ENCODE results near the gene THSD7A.

THSD7A gene

DNA sequence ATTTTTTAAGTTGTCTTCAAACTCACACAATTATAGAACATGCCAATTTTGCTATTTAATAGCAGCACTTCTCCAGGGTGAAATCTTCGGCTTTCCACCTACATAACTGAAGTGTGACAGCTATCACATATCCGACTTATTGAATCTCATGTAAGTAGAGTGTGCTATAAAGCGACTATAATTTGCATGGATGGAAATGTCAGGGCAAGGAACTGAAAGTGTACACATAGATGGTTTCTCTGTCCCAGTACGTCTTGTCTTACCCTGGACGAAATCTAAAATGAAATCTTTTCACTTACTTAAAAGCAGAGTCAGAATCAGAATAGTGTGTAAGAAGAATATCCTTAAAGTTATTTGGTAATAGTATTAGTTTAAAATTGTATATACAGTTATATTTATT, 132.3 kb downstream of the THSD7A start:
- DNase-seq: no peak

DNA sequence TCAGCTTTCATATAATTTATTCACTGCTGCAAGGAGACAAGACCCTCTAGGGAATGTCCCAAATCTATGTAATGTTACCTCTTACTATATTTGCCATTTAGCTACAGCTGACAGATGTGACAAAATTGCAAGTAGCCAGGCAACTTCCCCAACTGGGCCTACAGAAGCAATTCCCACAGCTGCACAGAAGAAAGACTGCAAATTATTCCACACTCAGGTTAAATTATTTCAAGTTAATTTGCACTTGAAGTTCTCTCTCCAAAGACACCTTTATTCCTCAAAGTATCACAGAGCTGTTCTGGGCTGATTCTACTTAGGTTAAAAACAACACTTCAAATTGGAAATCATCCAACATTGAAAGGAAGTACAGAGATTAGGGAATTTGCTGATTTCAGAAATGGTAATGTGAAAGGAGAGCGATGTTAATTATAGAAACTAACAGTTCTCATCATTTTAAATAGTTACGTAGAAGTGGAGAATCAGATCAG, 133.6 kb downstream of the THSD7A start:
- DNase-seq: no peak

DNA sequence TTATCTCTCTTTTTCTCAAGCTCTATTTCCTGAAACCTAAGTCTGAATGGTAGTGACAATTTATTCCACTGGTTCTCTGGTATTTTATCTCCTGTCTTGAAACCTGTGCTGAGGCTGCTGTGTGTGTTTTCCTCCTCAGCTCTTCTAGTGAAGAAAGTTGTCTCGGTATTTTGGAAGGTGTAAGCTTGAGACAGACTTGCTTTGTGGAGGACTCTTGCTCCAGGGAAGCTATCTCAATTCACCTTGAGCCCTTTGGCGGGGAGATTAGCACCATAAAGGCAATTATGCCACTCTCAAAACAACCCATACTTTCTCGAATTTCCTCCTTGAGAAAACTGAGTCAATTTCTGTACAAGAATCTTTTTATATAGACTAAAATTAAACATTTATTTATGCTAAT, 141.6 kb downstream of the THSD7A start:
- DNase-seq: no peak

DNA sequence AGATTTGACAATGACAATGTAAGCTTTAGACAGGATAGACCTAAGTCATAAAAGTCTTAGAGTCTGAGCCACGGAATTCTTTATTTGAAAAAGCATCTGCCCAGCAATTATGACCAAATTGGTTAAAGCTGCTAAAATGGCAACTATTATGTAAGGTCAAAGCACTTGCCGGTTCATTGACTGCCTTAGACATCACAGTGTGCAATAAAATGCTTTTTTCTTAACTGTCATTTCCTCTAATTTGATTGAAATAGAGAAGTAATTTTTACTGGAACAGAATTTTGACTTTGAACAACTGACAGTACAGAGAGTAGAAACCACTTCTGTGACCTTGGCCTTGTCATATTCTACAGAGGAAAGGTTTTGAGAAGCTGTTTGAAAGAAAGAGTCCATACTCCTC, 142.9 kb downstream of the THSD7A start:
- no peak for DNase-seq

DNA sequence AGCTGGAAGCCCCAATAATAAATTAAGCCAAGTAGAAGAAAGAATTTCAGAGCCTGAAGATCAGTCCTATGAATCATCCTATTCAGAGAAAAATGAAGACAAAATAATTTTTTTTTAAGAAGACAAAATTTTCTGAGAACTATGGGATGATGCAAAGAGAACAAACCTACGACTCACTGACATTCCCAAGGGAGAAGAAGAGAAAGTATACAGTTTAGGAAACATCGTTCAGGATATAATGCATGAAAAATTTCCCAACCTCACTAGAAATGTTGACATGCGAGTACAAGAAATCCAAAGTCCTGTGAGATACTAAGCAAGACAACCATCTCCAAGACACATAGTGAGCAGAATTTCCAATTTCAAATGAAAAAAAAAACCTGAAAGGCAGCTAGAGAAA, 150.5 kb downstream of the THSD7A start:
- no peak for DNase-seq

DNA sequence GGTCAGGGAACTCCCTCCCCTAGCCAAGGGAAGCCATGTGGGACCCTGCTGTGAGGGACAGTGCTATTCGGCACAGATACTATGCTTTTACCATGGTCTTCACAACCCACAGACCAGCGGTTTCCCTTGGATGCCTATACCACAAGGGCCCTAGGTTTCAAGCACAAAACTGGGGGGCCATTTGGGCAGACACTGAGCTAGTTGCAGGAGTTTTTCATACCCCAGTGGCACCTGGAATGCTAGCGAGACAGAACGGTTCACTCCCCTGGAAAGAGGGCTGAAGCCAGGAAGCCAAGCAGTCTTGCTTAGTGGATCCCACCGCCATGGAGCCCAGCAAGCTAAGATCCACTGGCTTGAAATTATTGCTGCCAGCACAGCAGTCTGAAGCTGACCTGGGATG, 156.8 kb downstream of the THSD7A start:
- DNase-seq: no peak

DNA sequence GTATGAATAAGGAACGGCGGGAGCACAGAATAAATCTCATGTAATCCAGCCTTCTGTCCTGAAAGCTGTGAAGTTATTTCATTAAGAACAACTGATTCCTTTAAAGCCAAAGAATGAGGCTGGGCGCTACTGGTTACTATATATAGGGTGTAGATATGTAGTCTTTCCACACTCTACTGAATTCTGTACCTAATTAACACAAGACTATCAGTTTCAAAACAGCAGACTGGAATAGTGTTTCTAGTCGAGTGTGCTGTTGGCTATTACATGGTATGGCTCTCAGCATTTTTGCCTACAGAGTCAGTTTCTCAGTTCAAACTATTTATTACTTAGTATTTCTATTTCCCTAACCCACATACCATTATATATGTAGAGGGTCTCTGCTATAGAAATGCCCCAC, 163.3 kb downstream of the THSD7A start:
- no peak for DNase-seq

DNA sequence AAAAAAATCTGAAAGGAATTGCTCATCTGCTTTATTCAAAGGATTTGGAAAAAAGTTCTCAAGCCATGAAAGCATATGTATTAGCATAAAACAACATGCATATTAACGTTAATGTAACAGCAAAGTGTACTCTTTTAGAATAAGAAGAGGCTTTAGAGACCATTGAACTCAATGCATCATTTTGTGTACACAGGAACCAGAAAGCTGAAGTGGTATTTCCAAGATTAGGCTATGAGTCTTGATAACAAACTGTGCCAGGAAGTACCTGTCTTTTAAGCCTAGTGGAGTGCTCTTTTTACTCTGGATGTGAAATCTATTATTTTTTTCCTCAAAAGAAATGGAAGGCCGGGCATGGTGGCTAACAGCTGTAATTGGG, 164.2 kb downstream of the THSD7A start:
- DNase-seq: no peak

DNA sequence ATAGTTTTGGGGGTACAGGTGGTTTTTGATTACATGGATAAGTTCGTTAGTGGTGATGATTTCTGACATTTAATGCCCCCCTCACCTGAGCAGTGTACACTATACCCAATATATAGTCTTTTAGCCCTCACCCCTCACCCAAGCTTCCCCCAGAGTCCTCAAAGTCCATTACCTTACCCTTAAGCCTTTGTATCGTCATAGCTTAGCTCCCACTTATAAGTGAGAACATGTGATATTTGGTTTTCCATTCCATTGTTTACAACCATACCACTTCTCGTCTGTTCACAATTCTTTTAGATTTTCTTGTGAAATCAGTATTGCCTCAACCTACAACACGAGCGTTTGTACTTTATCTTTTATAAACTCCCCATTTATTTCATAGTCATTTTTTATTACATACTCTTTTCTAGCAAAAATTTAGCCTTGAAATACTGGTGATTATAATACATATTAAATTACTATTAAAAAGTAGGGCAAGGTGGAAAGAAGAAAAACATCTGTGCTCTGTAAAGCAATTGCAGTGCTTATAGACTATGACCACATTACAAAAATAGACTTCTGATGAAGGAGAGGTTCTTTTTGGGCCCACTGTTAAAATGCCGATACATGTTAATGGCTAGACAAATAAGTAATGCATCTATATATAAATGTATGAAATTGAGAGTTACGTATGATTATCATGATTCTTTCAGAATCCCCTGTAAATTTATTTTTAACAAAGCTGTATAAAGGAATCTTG, 164.8 kb downstream of the THSD7A start:
- DNase-seq: no peak

DNA sequence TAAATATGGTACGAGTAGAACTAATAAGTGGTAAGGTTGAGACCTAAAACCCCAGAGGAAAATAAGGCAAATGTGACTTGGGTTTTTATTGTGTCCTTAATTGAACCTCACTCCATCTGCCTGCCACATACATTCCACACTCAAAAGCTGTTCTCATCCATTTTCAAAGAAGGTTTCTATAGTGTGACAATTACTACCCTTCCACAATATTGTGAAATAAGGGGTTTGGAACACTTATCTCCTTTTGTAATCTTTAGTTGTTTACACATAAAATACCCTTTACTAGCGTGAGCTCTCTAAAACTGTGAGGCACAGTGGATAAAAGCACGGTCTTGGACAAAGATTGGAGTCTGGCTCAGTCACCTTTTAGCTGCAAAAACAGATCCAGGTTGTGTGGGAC, 166.6 kb downstream of the THSD7A start:
- DNase-seq: no peak

DNA sequence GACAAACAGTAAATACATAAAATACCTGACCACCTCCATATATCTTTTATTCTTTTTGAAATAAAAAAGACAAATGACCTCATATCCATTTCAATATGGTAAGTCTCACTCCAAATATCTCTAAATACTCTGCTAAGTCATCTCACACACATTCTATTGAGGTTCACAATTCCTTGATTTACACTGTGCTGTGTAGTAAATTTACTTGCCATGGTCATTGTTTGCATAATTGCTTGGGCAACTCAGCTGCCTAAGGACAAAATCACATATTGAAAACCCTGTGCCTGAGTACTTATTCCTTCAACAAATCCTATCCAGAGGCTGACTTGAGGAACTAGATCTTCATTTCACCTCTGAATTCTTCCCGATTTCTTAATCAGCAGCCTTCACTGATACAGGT, 176.4 kb downstream of the THSD7A start:
- no peak for DNase-seq

DNA sequence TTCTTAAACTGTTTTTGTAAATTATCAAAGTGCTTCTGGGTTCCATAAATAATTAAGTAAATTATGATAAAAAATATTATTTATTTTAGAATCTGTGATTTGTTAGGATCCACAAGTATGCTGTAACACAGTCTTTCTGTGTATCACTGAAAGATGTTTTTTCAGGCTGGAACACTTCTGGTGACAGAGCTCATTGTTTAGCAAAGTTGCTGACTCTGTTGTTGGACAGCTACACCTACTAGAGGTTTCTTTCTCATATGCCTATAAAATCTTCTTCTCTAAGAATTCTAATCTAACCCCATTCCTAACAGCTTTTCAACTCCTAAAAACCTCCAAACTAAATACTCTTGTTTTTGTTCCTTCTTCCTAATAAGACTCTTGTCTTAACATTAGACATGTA, 176.8 kb downstream of the THSD7A start:
- no peak for DNase-seq

DNA sequence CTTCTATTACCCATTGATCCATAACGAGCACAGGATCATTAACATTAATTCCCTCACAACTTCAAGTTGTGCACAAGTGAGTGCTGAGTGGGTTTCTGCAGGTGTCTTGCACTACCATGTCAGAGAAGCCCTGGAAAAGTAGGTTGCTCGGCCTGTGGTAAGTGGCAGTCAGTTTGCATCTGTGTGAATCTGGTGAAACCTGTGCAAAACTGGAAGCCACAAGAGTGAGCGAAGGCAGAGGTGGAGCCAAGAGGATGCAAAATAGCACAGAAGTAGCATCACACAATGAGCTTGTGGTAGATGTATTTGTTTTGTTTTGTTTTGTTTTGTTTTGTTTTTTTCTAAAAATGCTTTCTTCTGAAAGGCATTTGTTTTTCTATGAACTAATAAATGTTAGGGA, 181.5 kb downstream of the THSD7A start:
- no peak for DNase-seq

DNA sequence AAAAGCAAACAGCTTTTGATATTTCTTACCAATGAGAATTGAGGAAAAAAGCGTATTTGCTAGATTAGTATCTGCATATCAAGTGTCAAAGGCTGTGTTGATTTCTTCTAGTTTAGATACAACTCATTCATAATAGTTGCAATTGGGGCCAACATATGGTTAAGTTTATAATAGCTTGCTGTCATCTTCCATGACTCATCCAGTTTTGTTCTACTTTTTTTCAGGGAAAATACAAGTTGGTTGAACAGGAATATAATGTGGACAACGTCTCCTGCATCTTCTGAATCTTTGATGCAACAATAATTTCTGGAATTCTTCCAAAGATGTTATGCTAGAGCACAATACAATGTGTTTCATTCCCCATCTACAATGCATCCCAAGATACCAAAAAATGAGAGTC, 182.0 kb downstream of the THSD7A start:
- no peak for DNase-seq

DNA sequence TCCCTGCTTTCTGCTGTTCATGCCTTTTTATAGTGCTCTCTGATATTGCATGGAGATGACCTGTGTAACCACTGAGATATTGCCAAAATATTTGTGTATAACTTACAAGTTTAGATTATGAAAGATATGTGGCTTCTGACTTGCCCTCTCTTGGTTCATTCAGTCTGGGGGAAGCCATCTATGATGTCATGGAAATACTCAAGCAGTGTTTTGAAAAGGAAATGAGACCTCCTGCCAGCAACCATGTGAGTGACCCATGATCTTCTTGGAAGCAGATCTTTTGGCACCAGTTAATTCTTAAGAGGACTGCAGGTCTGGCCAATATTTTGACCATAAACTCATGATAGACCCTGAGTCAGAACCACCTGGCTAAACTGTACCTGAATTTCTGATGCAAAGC, 183.0 kb downstream of the THSD7A start:
- DNase-seq: no peak

DNA sequence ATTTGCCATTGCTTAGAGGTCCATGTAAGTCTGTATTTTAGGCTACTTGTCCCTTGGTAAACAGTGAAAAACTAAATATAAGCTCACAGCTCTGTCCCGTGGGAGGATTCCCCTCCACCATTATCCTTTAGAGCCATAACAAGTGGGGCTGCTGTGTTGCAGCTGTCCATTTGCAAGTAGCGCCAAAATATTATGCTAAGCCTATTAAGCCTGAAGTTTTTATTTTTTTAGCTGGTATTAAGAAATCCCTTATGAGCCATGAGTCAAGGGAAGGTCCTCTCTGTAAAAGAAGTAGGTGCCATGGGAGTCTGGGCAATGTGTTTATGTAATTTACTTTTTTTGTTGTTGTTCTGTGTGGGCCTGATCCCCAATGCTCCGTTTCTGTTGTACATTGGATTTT, 183.9 kb downstream of the THSD7A start:
- DNase-seq: no peak

DNA sequence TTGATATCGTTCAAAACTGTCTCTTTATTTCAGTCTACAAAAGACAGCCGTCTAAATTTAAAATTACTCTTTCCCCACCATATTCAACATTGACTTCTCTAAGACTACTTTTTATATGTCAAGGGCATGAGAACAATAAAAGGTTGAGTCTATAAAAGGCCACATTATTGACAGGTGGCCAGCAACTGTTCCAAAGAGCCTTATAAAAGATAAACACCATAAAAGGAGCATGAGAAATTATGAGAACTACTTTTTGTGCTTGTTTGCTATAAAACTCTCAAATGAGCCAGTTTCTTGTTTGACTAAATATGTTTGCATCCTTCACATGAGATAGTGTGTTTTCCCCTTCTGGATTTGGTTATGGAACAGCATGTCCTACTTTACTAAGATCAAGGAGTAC, 189.2 kb downstream of the THSD7A start:
- DNase-seq: no peak

DNA sequence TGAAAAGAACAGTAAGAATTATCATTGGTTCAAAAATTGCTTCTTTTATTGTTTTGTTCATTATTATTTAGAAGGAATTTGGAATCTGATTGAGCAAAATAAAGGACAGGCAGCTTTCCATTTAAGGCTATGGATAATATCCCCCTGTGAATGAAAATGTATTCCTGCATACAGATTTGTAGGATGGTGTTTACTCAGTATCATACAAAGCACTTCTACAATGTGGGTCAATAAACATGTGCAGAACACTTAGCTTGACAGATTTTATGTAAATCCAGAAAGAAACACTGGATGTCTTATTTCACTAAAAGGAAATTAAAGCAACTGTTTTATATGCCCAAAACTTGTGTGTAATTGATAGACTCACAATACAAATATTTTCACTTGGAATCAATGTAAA, 189.7 kb downstream of the THSD7A start:
- DNase-seq: no peak

DNA sequence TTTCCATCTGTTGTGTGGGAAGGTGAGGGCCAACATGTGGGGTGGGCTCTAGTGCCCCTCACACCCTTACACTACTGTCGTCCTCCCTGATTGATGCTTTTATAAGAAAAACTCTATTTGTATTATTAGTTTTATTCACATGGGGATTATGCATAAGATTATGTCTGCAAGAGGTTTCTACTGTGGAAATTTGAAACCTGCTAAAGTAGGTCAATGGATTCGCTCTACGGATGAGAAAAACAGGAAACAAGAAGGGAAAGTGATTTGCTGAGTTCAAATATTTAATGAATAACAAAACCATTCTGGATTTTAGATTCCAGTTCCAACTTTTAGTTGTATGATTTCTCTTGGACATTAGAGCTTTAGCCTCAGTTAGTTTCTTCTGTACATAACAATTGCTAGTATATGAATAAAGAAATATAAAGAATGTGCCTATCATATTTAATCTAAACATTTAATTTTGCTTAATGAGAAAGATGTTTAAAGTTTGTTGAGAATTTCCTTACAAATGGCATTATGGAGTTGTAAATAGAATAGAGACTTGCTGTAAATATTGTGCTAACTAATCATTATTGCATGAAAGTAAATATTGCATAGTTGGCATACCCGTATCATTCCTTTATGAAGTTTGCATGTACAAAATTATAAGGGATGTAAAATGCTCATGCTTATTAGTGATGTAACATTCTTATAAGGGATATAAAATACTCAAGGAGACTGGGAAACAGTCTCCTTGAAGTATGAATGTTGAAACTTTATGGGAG, 193.8 kb downstream of the THSD7A start:
- no peak for DNase-seq

DNA sequence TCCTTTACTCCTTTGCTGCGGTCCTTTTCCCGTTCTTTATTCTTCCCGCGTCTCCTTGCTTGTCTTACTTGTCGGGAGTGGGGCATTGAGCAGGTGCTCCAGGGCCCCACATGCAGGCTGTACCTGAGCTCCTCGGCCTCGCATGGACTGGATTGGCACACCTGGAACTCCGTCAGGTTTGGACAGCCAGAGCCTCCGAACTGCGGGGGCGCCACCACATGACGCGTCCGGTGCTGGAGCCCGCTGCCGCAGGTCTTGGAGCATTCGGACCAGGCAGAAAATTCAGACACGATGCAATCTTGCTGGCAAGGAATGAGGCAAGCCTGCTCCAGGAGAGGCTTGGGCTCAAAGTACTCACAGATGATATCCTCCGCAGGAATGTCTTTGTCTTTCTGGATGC, 195.7 kb downstream of the THSD7A start:
- no peak for DNase-seq

DNA sequence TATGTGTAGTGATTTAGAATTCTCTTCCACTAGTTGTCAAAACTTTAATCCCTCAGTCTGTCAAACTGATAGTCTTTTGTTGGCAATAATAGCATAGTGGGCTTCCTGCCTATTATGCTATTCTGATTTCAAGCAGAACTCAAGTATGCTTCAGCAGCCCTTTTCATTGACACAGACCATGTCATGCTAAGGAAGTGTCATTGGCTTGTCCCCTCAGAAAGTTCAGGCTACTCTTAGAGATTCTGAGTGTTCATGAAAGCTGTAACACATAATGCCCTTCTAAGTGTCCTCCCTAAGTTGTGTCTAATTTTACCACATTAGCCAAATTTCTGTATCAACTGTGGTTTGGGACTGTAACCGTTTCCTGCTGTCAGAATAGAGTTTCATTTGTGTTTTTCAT, 198.7 kb downstream of the THSD7A start:
- DNase-seq: no peak

DNA sequence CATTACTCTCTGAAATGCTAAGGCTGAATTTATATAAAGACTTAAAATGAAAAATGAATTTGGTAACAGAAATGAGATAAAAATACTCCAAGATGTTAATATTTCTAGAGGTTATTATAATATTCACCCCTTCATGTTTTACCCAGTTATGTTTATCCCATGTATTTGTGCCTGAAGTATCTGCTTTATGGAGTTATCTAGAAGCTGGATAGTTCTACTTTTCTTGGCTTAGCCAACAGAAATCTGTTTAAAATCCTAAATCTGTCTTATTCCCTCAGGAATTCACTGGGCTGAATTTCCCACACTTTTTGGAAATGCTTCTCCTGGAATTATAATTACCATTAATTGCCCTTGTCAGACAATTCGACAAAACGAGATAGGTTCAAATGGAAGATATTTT, 201.6 kb downstream of the THSD7A start:
- DNase-seq: no peak

DNA sequence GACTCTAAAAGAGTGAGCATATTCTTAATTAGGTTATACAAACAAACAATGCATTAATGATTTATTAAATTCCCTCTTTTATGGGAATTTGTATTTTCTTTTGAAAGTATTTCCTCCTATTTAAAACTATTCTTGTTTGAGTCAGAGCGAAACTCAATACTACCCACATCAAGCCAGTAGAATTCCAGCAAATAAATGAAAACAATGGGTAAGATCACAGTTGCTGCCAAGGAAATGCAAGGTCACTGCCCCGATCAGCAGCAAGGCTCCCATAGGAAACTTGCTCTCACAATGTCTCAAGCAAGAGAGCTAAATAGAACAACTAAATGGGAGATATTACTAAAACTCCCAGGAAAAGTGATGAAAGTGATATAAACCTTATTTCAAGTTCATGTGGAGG, 206.3 kb downstream of the THSD7A start:
- no peak for DNase-seq

DNA sequence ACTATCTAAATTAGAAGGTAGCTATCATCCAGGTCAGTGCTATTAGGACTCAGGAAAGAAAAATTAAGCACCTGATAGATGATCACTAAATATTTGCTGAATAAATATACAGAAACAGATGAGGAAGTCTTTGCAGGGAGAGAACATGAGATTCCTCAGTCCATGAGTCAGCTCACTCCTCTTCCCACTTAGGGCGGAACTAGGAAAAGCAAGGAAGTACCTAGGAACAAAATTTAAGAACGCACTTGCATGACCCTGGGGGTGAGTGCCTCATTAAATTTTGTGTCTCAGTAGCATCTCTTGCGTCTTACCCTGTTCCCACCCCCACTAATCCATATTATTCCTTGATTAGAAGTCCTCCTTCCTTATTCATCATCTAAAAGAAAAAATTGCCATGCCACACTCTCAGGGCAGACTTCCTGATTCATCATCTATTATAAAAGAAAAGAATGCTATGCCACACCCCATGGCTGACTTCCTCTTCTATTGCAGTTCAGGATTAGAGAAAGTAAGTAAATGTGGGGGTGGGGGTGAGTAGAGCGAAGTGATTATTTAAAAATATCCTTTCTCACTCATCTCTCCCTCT, 208.8 kb downstream of the THSD7A start:
- no peak for DNase-seq
